ENCODE results near the gene LRIT1. TPM values are rescaled to one million over a fixed set of nuclear protein-coding genes. Genes with fewer than 3 reads are reported as not detected.

Gene LRIT1
- total RNA-seq, 3 donors from 2014 or later = not detected

- no peaks in the 10 kb centered on the region for H3K4me1 ChIP-seq (ENCODE audit: low read depth)
- H3K4me3 ChIP-seq = no peak within 1 kb of the TSS
- ATAC-seq (peak; percentile 57), DNase-seq (peak in 1 of 3 donors; percentile 21)
- intact Hi-C loops (cut with DNase I, micrococcal nuclease) = no loop called here
- H3K9me3 ChIP-seq = no peaks in the 10 kb centered on the region
- TF ChIP-seq, protein P1, sequence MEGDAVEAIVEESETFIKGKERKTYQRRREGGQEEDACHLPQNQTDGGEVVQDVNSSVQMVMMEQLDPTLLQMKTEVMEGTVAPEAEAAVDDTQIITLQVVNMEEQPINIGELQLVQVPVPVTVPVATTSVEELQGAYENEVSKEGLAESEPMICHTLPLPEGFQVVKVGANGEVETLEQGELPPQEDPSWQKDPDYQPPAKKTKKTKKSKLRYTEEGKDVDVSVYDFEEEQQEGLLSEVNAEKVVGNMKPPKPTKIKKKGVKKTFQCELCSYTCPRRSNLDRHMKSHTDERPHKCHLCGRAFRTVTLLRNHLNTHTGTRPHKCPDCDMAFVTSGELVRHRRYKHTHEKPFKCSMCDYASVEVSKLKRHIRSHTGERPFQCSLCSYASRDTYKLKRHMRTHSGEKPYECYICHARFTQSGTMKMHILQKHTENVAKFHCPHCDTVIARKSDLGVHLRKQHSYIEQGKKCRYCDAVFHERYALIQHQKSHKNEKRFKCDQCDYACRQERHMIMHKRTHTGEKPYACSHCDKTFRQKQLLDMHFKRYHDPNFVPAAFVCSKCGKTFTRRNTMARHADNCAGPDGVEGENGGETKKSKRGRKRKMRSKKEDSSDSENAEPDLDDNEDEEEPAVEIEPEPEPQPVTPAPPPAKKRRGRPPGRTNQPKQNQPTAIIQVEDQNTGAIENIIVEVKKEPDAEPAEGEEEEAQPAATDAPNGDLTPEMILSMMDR (IDR thresholded peaks at IDR 0.05) = no peak
- no peaks in the 10 kb centered on the region for H3K36me3 ChIP-seq (ENCODE audit: low read depth)
Observed at GRCh38 chr10:84244651-84245270, 3.4 kb upstream of the LRIT1 start, which contains the start of gene RGR. Gene RGR, plus strand, starts transcription at chr10:84245053. Its CDS starts 38 bp downstream, at chr10:84245091.

- H3K4me1 ChIP-seq (ENCODE audit: low read depth) = no peaks in the 10 kb centered on the region
- intact Hi-C loops (cut with DNase I, micrococcal nuclease) = no loop called here
Observed at GRCh38 chr10:84243759-84244158, 2.4 kb upstream of the LRIT1 start.

GRCh38 chr10:84238909-84239308 lies 2.4 kb downstream of the LRIT1 start:
- no peaks in the 10 kb centered on the region for H3K36me3 ChIP-seq (ENCODE audit: low read depth)
- no peak for DNase-seq
- no peaks in the 10 kb centered on the region for H3K4me1 ChIP-seq (ENCODE audit: low read depth)
- no peak overlapping the region for H3K4me3 ChIP-seq
- TF ChIP-seq, protein P1 (IDR thresholded peaks at IDR 0.05) = no peak
- H3K9me3 ChIP-seq = no peaks in the 10 kb centered on the region
- no peak for ATAC-seq
- intact Hi-C loops (cut with DNase I, micrococcal nuclease) = no loop called here

More at GRCh38 chr10:84243759-84244158, 2.4 kb upstream of the LRIT1 start:
- ATAC-seq (no peak), DNase-seq (no peak)
- Histone ChIP-seq H3K4me3 (no peak overlapping the region), H3K9me3 (no peaks in the 10 kb centered on the region), H3K36me3 (ENCODE audit: low read depth) (no peaks in the 10 kb centered on the region)
- TF ChIP-seq, protein P1 (IDR thresholded peaks at IDR 0.05) = no peak

- DNase-seq (no peak), ATAC-seq (no peak)
- H3K4me3 ChIP-seq = no peak overlapping the region
- intact Hi-C loops (cut with DNase I, micrococcal nuclease) = no loop called here
- H3K36me3 ChIP-seq (ENCODE audit: low read depth) = no peaks in the 10 kb centered on the region
- H3K9me3 ChIP-seq = no peaks in the 10 kb centered on the region
- no peaks in the 10 kb centered on the region for H3K4me1 ChIP-seq (ENCODE audit: low read depth)
- TF ChIP-seq, protein P1 (IDR thresholded peaks at IDR 0.05) = no peak
Observed at GRCh38 chr10:84237199-84238051, 3.9 kb downstream of the LRIT1 start.

DNA sequence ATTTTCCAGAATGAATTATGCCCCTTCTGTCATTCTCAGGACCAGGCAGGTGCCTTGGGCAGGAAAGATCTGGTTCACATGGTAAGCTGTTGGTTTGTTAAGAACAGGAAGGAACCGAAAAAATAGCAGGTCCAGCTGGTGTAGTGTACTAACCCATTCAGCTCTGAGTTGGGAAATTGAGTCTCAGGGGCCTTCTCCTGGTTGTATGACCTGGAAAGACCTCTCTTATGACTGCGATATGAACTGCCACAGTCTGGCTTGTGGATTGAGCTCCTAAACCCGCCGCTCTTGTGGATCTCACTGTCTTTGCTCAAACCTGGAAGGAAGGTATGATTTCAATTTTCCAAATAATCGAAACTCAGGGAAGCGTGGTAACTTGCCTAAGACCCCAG lies 4.5 kb downstream of the LRIT1 start:
- Histone ChIP-seq H3K4me1 (ENCODE audit: low read depth) (no peaks in the 10 kb centered on the region), H3K4me3 (no peak overlapping the region), H3K36me3 (ENCODE audit: low read depth) (no peaks in the 10 kb centered on the region), H3K9me3 (no peaks in the 10 kb centered on the region)
- no peak for ATAC-seq
- intact Hi-C loops (cut with DNase I, micrococcal nuclease) = no loop called here
- TF ChIP-seq, protein P1 (IDR thresholded peaks at IDR 0.05) = no peak
- no peak for DNase-seq
